TTC549 (cell line): Measurements from ENCODE around the gene ACVR1.

Source experiments
- FAIRE-seq: peaks from 2 replicates; lab custom pipeline; 2012; peaks lifted over from hg19 to GRCh38; lab: Jason Lieb, UNC

The ACVR1 gene

GRCh38 chr2:157876066-157876785 is at the start of gene ACVR1:
TSS of gene ACVR1 (minus strand) at chr2:157876330. CDS start at chr2:157799493, 76,837 bp downstream.
- no peak for FAIRE-seq

DNA sequence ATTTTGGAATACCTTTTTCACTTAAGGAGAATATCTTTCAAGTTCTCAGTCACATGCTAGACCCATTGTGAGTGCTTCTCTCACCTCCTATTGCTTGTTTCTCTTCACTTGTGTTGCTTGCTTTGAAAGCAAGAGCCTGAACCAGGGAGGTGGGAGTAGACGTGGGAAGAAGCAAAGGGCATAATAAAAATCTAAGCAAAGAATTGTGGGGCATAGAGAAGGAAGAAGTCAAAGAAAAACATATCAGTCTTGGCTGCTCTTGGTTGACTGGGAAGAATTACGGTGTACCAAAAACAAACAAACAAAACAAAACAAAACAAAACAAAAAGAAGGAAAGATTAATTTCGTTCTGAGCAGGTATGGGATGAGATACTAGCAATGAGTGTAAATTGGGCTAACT is 48.9 kb upstream of the ACVR1 start:
- FAIRE-seq = no peak

GRCh38 chr2:157923598-157924217 is 47.6 kb upstream of the ACVR1 start:
- no peak for FAIRE-seq

GRCh38 chr2:157922815-157923214 is 46.7 kb upstream of the ACVR1 start:
- no peak for FAIRE-seq

DNA sequence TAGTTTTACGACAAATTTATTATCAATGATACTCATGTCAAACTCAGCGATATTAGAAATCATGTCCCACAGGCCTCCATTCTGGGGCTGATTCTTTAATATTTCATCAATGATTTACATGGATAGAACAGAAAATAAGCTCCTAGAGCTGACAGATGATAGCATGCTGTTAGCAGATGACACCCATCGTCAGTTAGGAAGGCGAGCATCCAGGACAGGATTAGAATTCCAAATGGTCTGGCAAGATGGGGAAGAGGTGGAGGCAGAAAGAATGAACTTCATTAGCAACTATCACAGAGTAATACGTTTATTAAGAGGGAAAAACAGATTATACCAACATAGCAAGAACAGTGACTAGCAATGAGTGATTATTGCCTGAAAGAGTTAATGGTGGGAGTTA is 46.2 kb upstream of the ACVR1 start:
- no peak for FAIRE-seq

DNA sequence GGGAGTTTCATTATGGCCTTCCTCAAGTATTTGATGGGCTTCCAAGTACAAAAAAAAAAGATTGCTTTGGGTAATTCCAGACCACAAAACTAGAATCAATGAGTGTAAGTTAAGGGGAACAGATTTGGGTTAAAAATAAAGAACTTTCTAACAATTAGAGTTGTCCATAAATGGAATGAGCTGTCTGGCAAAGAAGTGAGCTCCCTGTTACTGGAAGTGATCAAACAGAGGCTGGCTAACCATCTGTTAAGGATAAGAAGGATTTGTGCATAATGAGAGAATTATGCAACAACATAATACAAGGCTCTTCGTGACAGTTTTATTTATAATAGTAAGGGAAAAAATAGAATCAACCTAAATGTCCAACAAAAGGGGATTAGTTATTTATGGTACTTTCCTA is 44.6 kb upstream of the ACVR1 start:
- no peak for FAIRE-seq

- FAIRE-seq = no peak
Measured at GRCh38 chr2:157919181-157919580, 43.1 kb upstream of the ACVR1 start.

- no peak for FAIRE-seq
Measured at GRCh38 chr2:157918319-157918718, 42.2 kb upstream of the ACVR1 start.

DNA sequence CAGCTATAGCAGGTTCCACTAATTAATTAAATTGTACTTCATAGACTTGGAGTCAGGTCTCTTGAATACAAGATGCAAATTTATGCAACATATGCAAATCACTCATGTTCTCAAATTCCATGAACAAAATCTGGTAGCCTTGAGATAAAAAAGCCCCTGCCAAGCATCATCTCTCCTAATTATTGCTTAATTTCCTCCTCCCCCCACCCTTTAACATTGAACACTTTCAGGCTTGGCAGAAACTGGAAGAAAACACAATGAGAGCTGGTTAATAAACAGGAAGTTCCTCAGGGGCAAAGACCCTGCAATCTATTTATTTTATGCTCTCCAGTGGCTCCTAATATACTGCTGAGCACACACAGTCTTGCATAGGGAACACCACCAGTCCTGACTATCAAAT is 35.6 kb upstream of the ACVR1 start:
- no peak for FAIRE-seq

GRCh38 chr2:157911246-157911645 is 35.1 kb upstream of the ACVR1 start:
- no peak for FAIRE-seq

DNA sequence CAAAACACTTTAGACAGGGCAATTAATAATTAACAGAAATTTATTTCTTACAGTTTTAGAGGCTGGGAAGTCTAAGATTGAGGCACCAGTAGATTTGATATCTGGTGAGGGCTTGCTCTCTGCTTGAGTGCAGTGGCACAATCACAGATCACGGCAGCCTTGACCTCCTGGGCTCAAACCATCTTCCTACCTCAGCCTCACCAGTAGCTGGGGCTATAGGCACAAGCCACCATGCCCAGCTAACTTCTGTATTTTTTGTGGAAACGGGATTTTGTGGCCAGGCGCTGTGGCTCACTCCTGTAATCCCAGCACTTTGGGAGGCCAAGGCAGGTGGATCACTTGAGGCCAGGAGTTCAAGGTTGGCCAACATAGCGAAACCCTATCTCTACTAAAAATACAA is 29.0 kb upstream of the ACVR1 start:
- FAIRE-seq = no peak

- no peak for FAIRE-seq
Measured at GRCh38 chr2:157903626-157904025, 27.5 kb upstream of the ACVR1 start.

DNA sequence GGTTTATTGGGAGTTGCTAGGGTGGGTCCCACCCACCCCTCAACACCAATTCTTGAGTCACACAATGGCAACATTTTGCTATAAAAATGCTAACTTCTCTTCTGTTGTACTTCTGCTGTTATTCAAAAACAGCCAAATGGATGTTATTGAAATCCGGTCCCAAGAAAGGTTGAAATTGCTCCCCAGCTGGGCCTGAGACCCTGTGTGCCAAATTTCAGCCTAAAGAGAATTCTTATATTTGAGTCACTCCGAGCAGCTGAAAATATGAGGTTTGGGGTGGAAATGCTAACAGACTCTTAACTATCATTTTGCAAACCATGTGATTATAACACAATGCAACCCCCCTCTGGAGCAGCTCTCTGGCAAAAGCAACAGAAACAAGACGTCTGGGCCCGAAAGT is 27.0 kb upstream of the ACVR1 start:
- FAIRE-seq = no peak

GRCh38 chr2:157902692-157903091 is 26.6 kb upstream of the ACVR1 start:
- FAIRE-seq = no peak

GRCh38 chr2:157901325-157901724 is 25.2 kb upstream of the ACVR1 start:
- FAIRE-seq = no peak

DNA sequence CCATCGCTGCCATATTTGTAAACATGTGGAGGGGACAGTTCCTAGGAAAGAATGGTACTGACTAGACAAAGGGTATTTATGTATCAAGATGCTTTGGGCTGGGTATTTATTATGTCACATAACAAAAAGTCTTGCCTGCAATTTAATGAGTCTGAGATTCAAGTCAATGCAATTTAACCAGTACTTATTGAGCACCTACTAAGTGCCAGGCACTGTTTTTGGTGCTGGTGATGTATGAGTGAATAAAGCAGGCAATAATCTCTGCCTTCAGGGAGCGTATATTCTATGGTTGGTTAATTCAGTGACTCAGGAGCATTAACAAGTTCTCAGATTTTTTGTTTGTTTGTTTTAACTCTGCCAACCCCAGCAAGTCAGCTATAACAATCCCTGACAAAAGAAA is 24.6 kb upstream of the ACVR1 start:
- no peak for FAIRE-seq

DNA sequence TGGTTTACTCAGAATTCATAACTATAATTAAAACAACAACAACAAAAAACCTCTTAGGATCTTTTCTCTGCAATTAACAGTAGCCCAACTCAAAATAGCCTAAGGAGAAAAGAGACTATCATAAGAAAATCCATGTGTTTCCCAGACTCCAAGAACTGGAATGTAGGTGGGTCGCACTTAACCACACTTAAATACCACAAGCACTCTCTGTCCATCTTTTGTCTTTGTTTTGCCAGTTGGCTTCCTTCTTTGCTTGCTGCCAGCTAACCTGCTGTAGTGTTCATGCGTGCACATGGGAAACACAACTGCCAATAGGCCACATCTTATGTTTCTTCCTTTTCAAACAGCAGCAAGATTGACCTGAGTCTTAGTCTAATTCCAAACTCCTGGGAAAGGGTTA is 24.1 kb upstream of the ACVR1 start:
- FAIRE-seq = no peak

- no peak for FAIRE-seq
Measured at GRCh38 chr2:157899125-157899839, 23.2 kb upstream of the ACVR1 start.

GRCh38 chr2:157898591-157898996 is 22.5 kb upstream of the ACVR1 start:
- FAIRE-seq = no peak

DNA sequence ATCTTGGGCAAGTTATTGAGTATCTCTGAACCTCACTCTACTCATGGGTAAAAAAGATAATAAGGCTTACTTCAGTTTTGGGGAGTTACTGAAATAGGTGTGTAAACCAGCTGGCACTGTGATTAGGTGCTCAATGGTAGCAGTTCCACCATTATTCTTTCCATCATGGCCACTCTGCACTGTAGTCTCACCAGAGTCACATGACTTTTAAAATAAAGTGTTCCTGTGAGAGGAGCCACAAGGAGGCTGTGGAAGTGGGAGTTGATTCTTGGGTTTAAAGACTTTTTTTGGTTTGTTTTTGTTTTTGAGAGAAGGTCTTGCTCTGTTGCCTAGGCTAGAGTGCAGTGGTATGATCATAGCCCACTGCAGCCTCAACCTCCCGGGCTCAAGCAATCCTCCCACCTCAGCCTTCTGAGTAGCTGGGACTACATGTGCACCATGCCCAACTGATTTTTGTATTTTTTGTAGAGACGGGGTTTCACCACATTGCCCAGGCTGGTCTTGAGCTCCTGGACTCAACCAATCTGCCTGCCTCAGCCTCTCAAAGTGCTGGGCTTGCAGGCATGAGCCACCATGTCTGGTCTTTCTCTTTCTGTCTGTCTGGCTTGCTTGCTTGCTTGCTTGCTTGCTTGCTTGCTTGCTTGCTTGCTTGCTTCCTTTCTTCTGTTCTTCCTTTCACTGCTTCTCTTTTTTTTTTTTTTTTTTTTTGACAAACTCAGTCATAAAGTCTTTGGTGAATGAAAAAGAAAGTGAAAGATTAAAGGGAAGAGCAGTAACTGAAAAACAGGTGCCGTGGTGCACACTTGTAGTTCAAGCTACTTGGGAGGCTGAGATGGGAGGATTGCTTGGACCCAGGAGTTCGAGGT is 21.2 kb upstream of the ACVR1 start:
- no peak for FAIRE-seq

DNA sequence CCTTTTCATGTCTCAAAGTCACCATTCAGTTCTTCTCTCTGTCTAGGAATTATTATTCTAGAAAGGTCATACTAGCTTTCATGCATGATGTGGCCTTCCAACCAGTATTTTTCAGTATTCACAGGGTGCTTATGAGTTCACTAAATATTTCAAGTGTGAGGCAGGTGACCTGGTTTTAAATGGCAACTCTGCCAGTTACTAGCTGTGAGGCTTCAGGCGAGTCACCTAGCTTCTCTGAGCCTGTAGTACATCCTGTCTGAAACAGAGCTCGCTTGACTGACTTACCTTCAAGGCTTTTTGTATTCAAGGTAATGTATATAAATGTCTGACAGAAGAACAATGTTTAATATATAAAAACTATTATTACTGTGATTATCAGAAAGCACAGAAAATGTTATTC is 19.4 kb upstream of the ACVR1 start:
- no peak for FAIRE-seq

DNA sequence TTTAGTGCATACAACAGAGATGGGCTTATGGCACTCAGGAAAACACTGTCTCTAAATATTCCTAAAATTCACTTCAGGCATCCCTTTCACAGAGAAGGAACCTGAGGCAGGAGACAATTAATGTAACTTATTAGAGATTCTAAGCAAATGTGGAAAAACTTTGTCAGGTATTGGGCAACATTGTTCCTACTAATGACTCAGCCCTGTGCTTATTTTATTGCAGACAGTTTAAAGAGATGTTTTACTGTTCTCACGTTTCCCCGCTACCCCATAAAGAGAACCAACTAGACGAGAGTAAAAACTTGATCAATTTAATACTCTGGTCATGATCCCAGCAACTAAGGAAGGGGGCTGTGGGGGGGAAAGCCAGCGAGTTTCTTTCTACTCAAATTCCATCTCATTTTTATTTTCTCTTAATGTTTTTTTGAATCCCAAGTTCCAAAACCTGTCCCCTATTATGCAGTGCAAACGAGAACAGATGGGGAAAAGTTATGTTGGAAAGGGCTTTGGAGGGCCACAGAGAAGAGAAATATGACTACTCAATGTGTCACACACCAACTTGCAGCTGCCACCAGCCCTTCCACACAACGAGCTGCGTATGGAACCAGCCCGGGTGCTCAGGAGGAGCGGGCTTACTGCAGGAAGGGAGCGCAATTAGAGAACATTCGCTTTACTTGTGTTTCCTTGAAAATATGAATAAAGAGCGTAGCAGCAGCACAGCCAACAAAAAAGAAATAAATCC is 18.7 kb upstream of the ACVR1 start:
- FAIRE-seq = no peak
